ENCODE measurements around the gene TGM1.

GRCh38 chr14:24232121-24232644 is 30.8 kb downstream of the TGM1 start, which contains the start of gene NEDD8:
- TF ChIP-seq POLR2A (IDR thresholded peaks at IDR 0.05; ENCODE audit: low read length) (peak; percentile 59), GATA1 (IDR thresholded peaks at IDR 0.05; ENCODE audit: low read depth, low read length) (no peak)
